NOMO-1 (cell line): ENCODE results near the gene CPTP.
"Not testable (repeated sequence)": the region's sequence is repeated elsewhere in the genome, so short reads cannot be mapped to it uniquely, and the experiment has no call there.

Source experiments
- DNase-seq, 2 experiments: peaks; one replicate each; lab custom pipeline; 2025; ENCODE audit not compliant: unreplicated experiment in 2 of 2; lab: John Stamatoyannopoulos, UW

Gene CPTP

DNA sequence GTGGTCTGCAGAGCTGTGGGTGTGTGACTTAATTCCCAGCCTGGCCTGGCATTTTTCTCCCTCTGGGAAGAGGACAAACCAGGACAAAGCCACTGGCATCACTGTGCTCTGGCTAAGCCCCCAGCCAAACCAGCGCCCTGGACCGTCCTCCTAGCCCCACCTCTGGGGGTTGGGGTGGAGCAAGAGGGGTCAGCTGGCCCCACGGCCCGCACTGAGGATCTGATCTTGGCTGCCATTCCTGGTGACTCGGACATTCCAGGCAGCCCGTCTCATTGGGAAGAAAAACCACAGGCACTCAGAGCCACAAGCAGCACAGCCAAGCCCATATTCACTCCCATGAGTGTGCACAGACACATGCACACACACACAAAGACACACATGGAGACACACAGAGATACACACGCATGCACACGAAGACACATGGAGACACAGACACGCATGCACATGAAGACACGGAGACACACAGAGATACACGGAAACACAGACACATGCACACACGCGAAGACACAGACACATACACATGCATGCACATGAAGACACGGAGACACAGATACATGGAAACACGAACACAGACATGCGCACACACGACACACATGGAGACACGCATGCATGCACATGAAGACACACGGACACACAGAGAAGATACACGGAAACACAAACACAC is 36.0 kb downstream of the CPTP start:
- DNase-seq = no peak

GRCh38 chr1:1361233-1361981 is 36.8 kb downstream of the CPTP start:
- no peak for DNase-seq

- DNase-seq = no peak
Measured at GRCh38 chr1:1361982-1362423, 37.4 kb downstream of the CPTP start.

GRCh38 chr1:1364266-1364665 is 39.7 kb downstream of the CPTP start:
- no peak for DNase-seq

- no peak for DNase-seq
Measured at GRCh38 chr1:1365875-1366698, 41.5 kb downstream of the CPTP start.

- no peak for DNase-seq
Measured at GRCh38 chr1:1366699-1367066, 42.1 kb downstream of the CPTP start.

- DNase-seq = no peak
Measured at GRCh38 chr1:1367315-1367714, 42.7 kb downstream of the CPTP start.

- not testable (repeated sequence) for DNase-seq
Measured at GRCh38 chr1:1370094-1370493, 45.5 kb downstream of the CPTP start.

DNA sequence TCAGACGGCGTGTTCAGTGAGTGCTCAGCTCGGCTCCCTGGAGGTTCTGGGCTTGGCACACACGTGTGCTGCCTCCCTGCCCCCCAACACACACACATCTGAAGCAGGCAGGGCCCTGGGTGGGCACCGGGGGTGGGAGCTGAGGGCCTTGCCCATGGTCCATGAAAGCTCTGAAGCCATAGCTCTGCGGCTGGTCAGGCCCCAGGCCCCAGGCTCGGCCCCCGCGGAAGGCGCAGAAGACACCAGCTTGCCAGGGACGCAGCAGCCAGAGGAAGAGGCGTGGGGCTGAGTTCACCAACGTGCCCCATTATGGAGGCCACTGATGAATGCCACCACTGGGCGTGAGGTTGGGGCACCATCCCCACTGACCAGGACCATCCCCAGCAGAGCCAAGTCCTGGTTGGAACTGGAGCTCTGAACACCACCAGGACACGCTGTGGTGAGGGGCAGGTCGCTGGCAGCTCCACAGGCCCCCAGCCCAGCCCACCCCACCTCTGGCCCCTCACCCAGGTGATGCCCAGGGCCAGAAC is 46.2 kb downstream of the CPTP start:
- DNase-seq = no peak

GRCh38 chr1:1371364-1371745 is 46.8 kb downstream of the CPTP start:
- DNase-seq = peak; percentile 87 to 88

DNA sequence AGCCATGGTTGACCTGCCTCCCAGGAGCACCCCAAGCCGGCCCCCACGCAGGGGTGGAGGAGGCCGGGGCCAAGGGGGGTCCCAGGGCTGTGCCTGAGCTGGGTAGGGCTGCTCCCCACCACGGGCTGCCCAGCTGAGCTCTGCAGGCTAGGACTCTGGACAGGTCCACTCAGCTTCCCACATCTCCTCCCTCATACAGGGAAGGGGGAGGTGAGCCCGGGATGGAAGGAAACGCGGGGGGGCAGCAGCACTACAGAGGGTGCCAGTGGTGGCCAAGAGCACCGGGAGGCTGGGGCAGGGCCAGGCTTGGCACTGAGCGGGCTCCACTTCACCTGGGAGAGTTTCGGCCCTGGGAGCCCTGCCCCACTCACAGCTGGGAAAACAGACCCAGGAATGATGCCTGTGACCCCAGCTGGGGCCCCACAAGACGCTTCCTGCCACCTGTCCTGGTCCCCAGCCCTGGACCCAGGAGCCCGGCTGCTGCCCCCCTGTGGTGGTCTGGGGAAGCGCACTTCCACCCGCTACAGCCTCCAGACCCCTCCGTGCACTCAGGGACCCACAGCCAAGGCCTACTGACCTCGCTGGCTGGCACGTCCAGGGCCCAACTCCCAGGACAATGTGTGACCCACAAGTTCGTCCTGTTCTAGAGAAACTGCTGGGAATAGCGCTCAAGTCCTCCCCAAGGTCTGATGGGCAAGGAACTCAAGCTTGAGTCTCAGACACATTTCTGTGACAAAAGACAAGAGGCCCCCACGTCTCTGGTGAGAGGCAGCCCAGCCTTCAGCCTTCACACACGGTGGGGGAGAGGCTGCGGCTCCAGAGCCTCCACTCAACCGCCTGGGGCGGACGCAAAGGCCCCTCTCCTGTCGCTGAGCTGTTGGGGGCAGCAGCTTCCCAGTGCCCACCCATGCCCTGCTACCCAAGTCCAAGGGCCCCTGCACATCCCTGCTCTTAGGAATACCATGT is 47.4 kb downstream of the CPTP start:
- peak; percentile 59 to 69 for DNase-seq

- no peak for DNase-seq
Measured at GRCh38 chr1:1373051-1373814, 48.6 kb downstream of the CPTP start.

- no peak for DNase-seq
Measured at GRCh38 chr1:1373815-1374588, 49.4 kb downstream of the CPTP start.

- no peak for DNase-seq
Measured at GRCh38 chr1:1374589-1374928, 50.0 kb downstream of the CPTP start.

DNA sequence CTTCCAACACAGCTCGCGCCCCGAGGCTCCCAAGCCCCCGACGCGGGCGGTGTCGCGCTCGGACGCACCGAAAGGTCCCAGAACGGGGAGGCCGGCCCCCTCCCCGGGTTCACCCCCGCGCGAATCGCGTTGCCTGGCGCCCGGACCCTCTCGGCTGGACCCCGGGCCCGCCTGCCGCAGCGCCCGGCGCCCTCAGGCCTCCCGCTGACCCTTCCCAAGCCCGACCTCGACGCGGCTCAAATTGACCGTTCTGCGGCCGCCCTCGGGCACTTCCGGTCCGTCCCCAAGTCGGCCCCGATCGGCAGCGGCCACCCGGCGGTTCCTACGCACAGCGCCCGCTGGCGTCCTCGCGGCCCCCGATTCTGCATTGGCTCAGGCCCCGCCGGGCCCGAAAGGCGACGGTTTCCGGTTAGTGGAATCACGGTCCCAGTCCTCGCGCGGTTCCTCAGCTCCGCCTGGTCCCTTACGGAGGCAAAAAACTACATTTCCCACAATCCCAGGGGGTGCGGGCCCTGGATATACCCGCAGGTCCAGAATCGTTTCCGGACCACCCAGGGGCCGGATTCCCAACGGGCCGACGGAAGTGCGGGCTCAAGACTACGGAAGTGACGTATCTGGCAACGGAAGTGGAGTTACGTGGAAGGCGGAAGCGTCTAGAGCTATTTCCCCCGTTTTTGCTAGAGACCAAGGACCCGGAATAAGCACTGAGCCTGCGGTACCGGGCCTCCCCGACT is 50.5 kb downstream of the CPTP start, which contains the start of gene AURKAIP1:
Gene AURKAIP1, minus strand, starts transcription at position 279 of the 734 bp plus-strand sequence. CDS start 451 bp downstream, outside the sequence.
- peak; percentile 99 for DNase-seq

DNA sequence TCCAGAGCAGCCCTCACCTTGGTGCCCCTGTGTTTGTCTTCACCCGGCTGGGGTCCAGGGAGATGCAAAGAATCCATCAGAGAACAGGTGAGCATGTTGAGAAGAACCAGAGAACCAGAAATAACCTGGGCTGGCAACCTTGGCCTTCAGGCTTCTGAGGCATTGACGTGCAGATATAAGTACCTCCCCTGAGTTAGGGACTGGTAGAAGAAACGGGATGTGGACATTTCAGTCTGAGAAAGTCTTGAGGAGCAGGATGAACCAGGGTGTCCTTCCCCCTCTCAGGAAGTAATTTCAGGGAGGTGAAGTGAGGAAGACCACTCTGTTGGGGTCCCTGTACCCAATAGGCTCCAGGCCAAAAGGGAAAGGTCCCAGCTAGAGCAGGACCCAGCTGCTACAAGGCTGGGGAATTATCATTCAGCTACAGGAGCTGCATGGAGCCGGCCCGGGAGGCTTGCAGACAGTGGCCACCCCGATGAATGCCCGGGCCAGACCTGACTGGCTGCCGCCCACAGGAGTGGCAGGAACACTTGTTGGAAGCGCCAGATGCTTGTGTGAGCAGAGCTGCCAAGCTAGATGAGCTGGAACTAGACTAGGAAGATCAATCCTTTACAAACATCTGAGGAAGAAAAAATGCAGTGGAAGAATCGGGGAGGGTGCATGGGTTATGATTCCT is 52.1 kb downstream of the CPTP start:
- no peak for DNase-seq

DNA sequence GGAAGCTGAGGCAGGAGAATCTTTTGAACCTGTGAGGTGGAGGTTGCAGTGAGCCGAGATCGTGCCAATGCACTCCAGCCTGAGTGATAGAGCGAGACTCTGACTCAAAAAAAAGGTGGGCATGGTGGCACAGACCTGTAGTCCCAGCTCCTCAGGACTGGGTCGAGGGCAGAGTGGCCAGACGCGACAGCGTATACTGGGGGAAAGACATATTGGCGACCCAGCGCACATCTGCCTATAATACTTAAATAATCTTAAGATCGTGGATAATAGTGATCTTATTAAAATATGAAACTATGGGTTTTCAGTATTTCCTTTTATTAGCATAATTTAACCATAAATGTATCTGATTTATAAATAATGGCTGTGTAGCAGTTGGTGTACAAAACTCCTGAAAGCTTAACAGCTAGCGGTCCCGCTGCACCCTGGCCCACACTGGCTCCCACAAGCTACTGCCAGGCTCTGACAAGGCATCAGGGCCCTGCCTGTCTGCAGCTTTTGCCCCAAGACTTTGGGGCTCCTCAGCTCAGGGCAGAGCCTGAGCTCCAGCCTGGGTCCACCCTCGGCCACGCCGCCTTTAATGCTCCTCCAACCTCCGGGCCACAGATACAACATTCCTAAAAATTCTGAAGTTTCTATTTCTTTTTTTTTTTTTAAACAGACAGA is 53.1 kb downstream of the CPTP start:
- DNase-seq = no peak
